Nephron progenitor cell (in vitro differentiated cells): Measurements from ENCODE around the gene PCGF2.

ENCODE experiments used
- DNase-seq: peaks from one replicate; pipeline ENCODE4 v3.0.0; 2021
- H3K27ac Mint-ChIP-seq: 2 replicates; pipeline ENCODE4 v1.8.0; 2021; ENCODE audit warnings: mild to moderate bottlenecking, moderate library complexity, mixed read lengths
- H3K27me3 Mint-ChIP-seq: 2 replicates; pipeline ENCODE4 v1.8.0; 2021; ENCODE audit warnings: mild to moderate bottlenecking, low read depth, mixed read lengths; ENCODE audit not compliant: poor library complexity
- H3K36me3 Mint-ChIP-seq: 2 replicates; pipeline ENCODE4 v1.8.0; 2021; ENCODE audit warnings: low read depth, mixed read lengths
- H3K4me1 Mint-ChIP-seq: 2 replicates; pipeline ENCODE4 v1.8.0; 2021; ENCODE audit warnings: mixed read lengths
- H3K4me3 Mint-ChIP-seq: 2 replicates; pipeline ENCODE4 v1.8.0; 2021; ENCODE audit warnings: mild to moderate bottlenecking, moderate library complexity, mixed read lengths
- H3K9me3 Mint-ChIP-seq: 2 replicates; pipeline ENCODE4 v1.8.0; 2021; ENCODE audit warnings: mild to moderate bottlenecking, moderate library complexity, mixed read lengths
- TF ChIP-seq, protein P1 (sequence below): fragments of 200-600 bp; sonication (generic); IDR thresholded peaks from 2 replicates; pipeline ENCODE4 v1.5.0; 2021; ENCODE audit warnings: antibody characterized with exemption

Gene PCGF2

GRCh38 chr17:38748149-38748891 lies at the start of gene PCGF2:
TSS of gene PCGF2 (minus strand) at chr17:38748336. CDS start at chr17:38740402, 7,934 bp downstream.
- TF ChIP-seq, protein P1, sequence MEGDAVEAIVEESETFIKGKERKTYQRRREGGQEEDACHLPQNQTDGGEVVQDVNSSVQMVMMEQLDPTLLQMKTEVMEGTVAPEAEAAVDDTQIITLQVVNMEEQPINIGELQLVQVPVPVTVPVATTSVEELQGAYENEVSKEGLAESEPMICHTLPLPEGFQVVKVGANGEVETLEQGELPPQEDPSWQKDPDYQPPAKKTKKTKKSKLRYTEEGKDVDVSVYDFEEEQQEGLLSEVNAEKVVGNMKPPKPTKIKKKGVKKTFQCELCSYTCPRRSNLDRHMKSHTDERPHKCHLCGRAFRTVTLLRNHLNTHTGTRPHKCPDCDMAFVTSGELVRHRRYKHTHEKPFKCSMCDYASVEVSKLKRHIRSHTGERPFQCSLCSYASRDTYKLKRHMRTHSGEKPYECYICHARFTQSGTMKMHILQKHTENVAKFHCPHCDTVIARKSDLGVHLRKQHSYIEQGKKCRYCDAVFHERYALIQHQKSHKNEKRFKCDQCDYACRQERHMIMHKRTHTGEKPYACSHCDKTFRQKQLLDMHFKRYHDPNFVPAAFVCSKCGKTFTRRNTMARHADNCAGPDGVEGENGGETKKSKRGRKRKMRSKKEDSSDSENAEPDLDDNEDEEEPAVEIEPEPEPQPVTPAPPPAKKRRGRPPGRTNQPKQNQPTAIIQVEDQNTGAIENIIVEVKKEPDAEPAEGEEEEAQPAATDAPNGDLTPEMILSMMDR, result no peak
- peak; percentile 95 for DNase-seq

GRCh38 chr17:38797828-38798227 lies 49.7 kb upstream of the PCGF2 start:
- DNase-seq, result no peak
- no peaks in the 10 kb centered on the region for H3K9me3 Mint-ChIP-seq
- H3K27me3 Mint-ChIP-seq, result peaks cover 7% of the 10 kb centered on the region
- H3K27ac Mint-ChIP-seq, result peak overlapping the region; percentile 98
- peak overlapping the region; percentile 97 for H3K4me3 Mint-ChIP-seq
- H3K36me3 Mint-ChIP-seq, result peaks cover 61% of the 10 kb centered on the region
- TF ChIP-seq, protein P1, result no peak
- H3K4me1 Mint-ChIP-seq, result peaks cover 42% of the 10 kb centered on the region

More at GRCh38 chr17:38748149-38748891, at the start of gene PCGF2:
- peak within 1 kb of the TSS; percentile 98 for H3K4me3 Mint-ChIP-seq
- H3K9me3 Mint-ChIP-seq, result no peaks in the 10 kb centered on the region
- peaks cover 59% of the 10 kb centered on the region for H3K4me1 Mint-ChIP-seq
- no peaks in the 10 kb centered on the region for H3K27me3 Mint-ChIP-seq
- H3K36me3 Mint-ChIP-seq, result peaks cover 5% of the 10 kb centered on the region
- peak within 1 kb of the TSS; percentile 50 for H3K27ac Mint-ChIP-seq

- H3K4me3 Mint-ChIP-seq, result peak overlapping the region; percentile 97
- peaks cover 47% of the 10 kb centered on the region for H3K4me1 Mint-ChIP-seq
- H3K27me3 Mint-ChIP-seq, result peaks cover 7% of the 10 kb centered on the region
- DNase-seq, result no peak
- H3K27ac Mint-ChIP-seq, result no peak overlapping the region
- TF ChIP-seq, protein P1, result no peak
- H3K36me3 Mint-ChIP-seq, result peaks cover 60% of the 10 kb centered on the region
- H3K9me3 Mint-ChIP-seq, result no peaks in the 10 kb centered on the region
Measured at GRCh38 chr17:38797158-38797490, 49.0 kb upstream of the PCGF2 start.

DNA sequence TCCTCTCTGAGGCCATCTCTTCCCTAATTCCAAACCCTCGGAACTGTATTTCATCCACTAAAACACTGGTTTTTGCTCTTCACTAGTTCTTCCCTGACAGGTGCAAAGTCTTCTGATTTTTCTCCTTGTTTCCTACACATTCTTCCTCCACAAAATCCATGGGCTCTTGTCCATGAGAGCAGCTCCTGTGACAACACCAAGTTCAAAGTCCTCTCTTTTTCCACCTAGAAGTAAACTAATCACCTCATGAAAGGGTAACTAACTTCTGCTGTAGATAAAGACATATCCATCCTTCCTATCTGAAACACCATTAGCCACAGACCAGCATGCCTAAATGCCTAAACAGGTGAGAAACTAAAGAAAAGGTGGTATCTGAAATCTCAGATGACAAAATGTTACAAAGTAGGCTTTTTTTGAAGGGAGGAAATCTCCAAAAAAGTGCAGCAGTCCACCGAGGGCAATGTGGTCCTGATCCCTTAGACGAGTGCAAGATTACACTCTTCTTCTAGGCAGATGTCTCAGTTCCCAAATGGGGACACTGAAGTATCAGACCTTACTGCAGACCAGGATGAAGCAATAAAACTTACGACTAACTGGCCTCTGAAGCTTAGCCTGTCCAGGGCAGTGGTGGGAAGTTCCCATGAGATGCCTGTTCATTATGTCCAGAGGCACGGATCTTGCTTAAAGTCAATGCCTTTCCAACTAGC lies 48.5 kb upstream of the PCGF2 start:
- peaks cover 49% of the 10 kb centered on the region for H3K4me1 Mint-ChIP-seq
- peak overlapping the region; percentile 97 for H3K4me3 Mint-ChIP-seq
- H3K36me3 Mint-ChIP-seq, result peaks cover 56% of the 10 kb centered on the region
- H3K9me3 Mint-ChIP-seq, result no peaks in the 10 kb centered on the region
- peaks cover 6% of the 10 kb centered on the region for H3K27me3 Mint-ChIP-seq
- TF ChIP-seq, protein P1, result no peak
- no peak for DNase-seq
- H3K27ac Mint-ChIP-seq, result no peak overlapping the region

- peaks cover 60% of the 10 kb centered on the region for H3K4me1 Mint-ChIP-seq
- H3K27ac Mint-ChIP-seq, result peak overlapping the region; percentile 24
- H3K4me3 Mint-ChIP-seq, result no peak overlapping the region
- DNase-seq, result no peak
- H3K9me3 Mint-ChIP-seq, result no peaks in the 10 kb centered on the region
- TF ChIP-seq, protein P1, result no peak
- peaks cover 4% of the 10 kb centered on the region for H3K27me3 Mint-ChIP-seq
- peaks cover 43% of the 10 kb centered on the region for H3K36me3 Mint-ChIP-seq
Measured at GRCh38 chr17:38794221-38794620, 46.1 kb upstream of the PCGF2 start.
